Bronchial epithelial cell (primary cell): Measurements from ENCODE around the gene PML. TPM values are rescaled to one million over a fixed set of nuclear protein-coding genes. Genes with fewer than 3 reads are reported as not detected.
A peak's percentile ranks its signal among the peaks of the same experiment; 100 is the strongest.

Source experiments
- DNase-seq: peaks from one replicate; pipeline ENCODE4 v3.0.0-alpha.2; 2010; ENCODE audit warnings: low read depth
- FAIRE-seq: peaks from 2 replicates; lab custom pipeline; 2011; peaks lifted over from hg19 to GRCh38; lab: Jason Lieb, UNC
- H3K27me3 ChIP-seq: 2 replicates; pipeline ENCODE4 v1.5.1; 2011; ENCODE audit warnings: low read length; ENCODE audit not compliant: control insufficient read depth, insufficient read depth
- H3K36me3 ChIP-seq: 2 replicates; pipeline ENCODE4 v1.5.1; 2011; ENCODE audit warnings: low read length; ENCODE audit not compliant: control insufficient read depth, insufficient read depth
- H3K4me3 ChIP-seq: 2 replicates; pipeline ENCODE4 v1.5.1; 2011; ENCODE audit warnings: mild to moderate bottlenecking, low read depth, low read length, control low read depth
- total RNA-seq: library from RNA; depleted of rRNA; stranded (reverse); fragments of >200 nt; gene quantifications from 2 replicates; pipeline ENCODE4 v1.2.1, GENCODE V29; 2014
- TF ChIP-seq, protein P1 (sequence below): IDR thresholded peaks from 2 replicates; pipeline ENCODE4 v1.5.1; 2011; ENCODE audit warnings: mild to moderate bottlenecking, moderate library complexity, low read length, control low read depth, inconsistent platforms; ENCODE audit not compliant: insufficient read depth, severe bottlenecking

The PML gene, protein sequence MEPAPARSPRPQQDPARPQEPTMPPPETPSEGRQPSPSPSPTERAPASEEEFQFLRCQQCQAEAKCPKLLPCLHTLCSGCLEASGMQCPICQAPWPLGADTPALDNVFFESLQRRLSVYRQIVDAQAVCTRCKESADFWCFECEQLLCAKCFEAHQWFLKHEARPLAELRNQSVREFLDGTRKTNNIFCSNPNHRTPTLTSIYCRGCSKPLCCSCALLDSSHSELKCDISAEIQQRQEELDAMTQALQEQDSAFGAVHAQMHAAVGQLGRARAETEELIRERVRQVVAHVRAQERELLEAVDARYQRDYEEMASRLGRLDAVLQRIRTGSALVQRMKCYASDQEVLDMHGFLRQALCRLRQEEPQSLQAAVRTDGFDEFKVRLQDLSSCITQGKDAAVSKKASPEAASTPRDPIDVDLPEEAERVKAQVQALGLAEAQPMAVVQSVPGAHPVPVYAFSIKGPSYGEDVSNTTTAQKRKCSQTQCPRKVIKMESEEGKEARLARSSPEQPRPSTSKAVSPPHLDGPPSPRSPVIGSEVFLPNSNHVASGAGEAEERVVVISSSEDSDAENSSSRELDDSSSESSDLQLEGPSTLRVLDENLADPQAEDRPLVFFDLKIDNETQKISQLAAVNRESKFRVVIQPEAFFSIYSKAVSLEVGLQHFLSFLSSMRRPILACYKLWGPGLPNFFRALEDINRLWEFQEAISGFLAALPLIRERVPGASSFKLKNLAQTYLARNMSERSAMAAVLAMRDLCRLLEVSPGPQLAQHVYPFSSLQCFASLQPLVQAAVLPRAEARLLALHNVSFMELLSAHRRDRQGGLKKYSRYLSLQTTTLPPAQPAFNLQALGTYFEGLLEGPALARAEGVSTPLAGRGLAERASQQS
- total RNA-seq = 7.6 and 8.3 TPM in 2 replicates

- peak within 1 kb of the TSS; percentile 67 for H3K4me3 ChIP-seq
- TF ChIP-seq, protein P1, sequence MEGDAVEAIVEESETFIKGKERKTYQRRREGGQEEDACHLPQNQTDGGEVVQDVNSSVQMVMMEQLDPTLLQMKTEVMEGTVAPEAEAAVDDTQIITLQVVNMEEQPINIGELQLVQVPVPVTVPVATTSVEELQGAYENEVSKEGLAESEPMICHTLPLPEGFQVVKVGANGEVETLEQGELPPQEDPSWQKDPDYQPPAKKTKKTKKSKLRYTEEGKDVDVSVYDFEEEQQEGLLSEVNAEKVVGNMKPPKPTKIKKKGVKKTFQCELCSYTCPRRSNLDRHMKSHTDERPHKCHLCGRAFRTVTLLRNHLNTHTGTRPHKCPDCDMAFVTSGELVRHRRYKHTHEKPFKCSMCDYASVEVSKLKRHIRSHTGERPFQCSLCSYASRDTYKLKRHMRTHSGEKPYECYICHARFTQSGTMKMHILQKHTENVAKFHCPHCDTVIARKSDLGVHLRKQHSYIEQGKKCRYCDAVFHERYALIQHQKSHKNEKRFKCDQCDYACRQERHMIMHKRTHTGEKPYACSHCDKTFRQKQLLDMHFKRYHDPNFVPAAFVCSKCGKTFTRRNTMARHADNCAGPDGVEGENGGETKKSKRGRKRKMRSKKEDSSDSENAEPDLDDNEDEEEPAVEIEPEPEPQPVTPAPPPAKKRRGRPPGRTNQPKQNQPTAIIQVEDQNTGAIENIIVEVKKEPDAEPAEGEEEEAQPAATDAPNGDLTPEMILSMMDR = no peak
- no peaks in the 10 kb centered on the region for H3K27me3 ChIP-seq
- DNase-seq (peak; percentile 86), FAIRE-seq (no peak)
- peaks cover 6% of the 10 kb centered on the region for H3K36me3 ChIP-seq
Observed at GRCh38 chr15:73994413-73994883, at the start of gene PML. TSS of gene PML (plus strand) at chr15:73994716. CDS start at chr15:73994813, 97 bp downstream.

DNA sequence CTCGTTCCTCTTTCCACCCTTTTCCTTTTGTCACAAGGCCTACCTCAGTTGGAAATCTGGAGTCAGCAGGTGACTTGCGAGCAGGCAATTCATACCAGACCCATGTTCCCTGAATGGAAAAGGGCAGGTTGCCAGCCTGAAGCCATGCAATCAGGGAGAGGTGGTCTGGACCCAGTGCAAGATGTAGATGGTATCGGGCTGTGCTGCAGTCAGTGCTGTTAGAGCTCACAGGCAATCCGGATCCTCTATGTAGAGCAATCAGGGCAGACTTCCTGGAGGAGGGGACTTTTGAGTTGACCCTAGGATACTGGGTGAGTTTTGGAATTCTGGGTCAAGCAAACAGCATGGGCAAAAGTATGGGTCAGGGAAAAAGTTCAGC is 49.4 kb upstream of the PML start:
- DNase-seq (no peak), FAIRE-seq (no peak)
- Histone ChIP-seq H3K27me3 (no peaks in the 10 kb centered on the region), H3K36me3 (no peaks in the 10 kb centered on the region), H3K4me3 (no peak overlapping the region)
- TF ChIP-seq, protein P1 = no peak

GRCh38 chr15:73946046-73946721 is 48.3 kb upstream of the PML start:
- no peaks in the 10 kb centered on the region for H3K27me3 ChIP-seq
- no peak for FAIRE-seq
- H3K36me3 ChIP-seq = no peaks in the 10 kb centered on the region
- no peak for DNase-seq
- TF ChIP-seq, protein P1 = no peak
- no peak overlapping the region for H3K4me3 ChIP-seq

DNA sequence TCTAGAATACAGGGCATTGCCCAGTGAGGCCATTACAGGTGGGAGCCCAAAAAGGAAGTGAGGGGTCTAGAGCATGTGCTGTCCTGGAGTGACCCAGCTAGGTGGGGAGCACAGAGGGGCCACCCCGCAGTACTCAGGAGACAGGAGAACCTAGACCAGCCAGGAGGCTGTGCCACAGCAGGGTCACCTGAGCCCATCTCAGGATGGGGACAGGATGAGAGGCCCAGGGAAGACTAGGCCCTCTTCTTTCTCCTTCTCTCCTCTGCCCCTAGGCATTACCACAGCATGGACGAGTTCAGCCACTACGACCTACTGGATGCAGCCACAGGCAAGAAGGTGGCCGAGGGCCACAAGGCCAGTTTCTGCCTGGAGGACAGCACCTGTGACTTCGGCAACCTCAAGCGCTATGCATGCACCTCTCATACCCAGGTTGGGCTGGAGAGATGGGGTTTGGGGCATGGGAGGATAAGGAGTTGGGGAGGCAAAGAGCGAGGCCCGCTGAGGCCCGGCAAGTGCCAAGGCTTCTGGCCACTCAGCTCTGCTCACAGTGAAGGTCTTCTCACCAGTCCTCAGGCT is 47.6 kb upstream of the PML start:
- Histone ChIP-seq H3K27me3 (no peaks in the 10 kb centered on the region), H3K36me3 (no peaks in the 10 kb centered on the region), H3K4me3 (no peak overlapping the region)
- DNase-seq (no peak), FAIRE-seq (peak; percentile 60)
- TF ChIP-seq, protein P1 = no peak

DNA sequence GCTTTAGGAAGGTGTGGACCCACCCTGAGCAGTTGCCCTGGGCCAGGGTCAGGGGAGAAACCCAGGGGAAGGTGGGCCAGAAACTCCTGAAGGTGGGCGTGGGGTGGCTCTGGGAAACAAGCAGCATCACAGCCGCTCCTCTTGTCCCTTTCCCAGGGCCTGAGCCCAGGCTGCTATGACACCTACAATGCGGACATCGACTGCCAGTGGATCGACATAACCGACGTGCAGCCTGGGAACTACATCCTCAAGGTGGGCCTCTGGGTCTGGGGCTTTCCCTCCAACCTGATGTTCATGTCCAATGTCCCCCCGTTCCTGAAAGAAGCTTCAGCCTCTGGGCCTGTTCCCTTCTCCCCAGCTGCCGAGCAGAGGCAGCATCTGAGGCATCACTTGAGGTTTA is 46.9 kb upstream of the PML start:
- FAIRE-seq (no peak), DNase-seq (no peak)
- Histone ChIP-seq H3K4me3 (no peak overlapping the region), H3K27me3 (no peaks in the 10 kb centered on the region), H3K36me3 (no peaks in the 10 kb centered on the region)
- TF ChIP-seq, protein P1 = no peak
